PFSK-1 (cell line): ENCODE results near the gene MARCHF4.

ENCODE experiments used
- POLR2AphosphoS5 ChIP-seq: IDR thresholded peaks from 2 replicates; pipeline ENCODE4 v1.6.1; 2012; ENCODE audit warnings: low read depth, mild to moderate bottlenecking, control low read depth, low read length, moderate library complexity
- TAF1 ChIP-seq: IDR thresholded peaks from 2 replicates; pipeline ENCODE4 v1.6.1; 2012; ENCODE audit warnings: low read length, control low read depth, borderline replicate concordance; ENCODE audit not compliant: insufficient read depth

GRCh38 chr2:216392945-216393840, 20.9 kb upstream of the MARCHF4 start:
- TF ChIP-seq POLR2AphosphoS5 (no peak), TAF1 (no peak)
